HG03469 (cell line): ENCODE results near the gene OSTC.
A peak's percentile ranks its signal among the peaks of the same experiment; 100 is the strongest.

Experiments
- ATAC-seq: cut with Tn5 transposase; IDR thresholded peaks from one replicate; pipeline ENCODE4 v1.9.1; 2021; ENCODE audit warnings: mild to moderate bottlenecking, moderate library complexity, moderate number of reproducible peaks; ENCODE audit not compliant: unreplicated experiment

OSTC gene

GRCh38 chr4:108644237-108644636 is 6.2 kb upstream of the OSTC start:
- no peak for ATAC-seq

DNA sequence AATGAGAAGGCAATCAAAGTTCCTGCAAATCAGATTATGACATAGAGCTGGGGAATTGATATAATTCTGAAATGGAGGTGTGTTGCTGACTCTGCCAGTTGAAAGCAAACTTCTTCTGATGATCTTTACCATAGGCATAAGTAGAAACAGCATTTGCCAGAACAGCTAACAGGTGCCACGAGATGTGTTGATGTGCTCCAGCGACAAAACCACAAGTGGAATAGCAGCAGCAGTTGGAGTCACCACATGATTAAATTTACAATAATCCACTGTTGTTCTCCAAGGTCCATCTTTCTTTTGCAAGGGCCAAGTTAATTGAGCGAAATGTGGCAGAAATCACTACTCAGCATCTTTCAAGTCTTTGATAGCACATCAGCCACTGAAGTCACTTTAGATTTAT is 3.7 kb upstream of the OSTC start:
- no peak for ATAC-seq

GRCh38 chr4:108649863-108650211 is 562 bp upstream of the OSTC start:
- ATAC-seq, result peak; percentile 7

DNA sequence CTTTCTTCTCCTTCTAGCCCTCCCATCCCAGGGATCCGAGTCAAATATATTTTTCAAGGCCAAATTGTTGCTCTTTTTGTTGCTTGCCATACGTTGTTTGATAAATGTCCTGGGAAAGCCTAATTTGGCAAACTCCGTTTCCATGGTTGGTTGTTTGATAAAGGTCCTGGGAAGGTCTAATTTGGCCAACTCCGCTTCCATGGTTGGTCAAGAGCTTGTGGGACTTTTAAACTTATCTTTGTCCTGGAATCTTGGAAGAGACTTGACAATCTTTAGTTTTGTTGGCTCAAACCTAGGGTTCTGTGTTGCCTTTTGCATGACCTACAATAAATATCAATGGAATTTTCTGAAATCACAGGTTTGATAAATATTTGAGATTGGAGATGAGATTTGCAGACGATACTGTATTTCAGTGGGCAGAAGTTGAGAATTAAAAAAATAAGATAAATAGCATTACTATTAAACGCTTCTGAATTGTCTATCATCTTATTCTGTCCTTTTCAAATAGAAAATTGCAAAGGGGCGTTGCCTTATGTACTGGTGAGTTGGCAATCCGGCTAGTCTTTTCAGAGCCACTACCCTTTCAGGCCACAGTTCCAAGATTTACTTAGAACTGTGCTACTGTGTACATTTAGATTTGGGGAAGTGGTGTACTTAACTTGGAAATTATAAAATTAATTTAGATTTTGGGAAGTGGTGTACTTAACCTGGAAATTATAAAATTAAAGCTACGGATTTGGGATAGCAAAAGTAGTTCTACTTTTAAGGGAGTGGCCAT is 804 bp downstream of the OSTC start:
- ATAC-seq, result no peak

DNA sequence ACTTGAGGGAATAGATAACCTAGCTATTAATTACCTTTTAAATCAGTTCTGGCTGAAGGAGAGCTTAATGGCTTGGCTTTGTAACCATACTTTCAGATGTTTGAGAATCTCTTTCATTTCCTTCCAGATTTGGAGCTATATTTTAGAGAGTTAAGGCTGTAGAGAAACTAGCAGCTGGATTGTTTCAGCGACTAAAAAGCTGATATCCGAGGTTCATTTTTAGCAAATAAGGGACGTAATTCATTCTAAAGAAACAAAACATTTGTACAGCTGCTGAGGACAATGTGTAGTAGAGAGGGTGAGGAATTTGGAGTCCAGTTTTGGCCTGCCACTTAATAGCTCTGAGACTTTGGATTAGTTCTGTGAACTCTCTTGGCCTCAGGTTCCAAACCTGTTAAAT is 12.2 kb downstream of the OSTC start:
- no peak for ATAC-seq

DNA sequence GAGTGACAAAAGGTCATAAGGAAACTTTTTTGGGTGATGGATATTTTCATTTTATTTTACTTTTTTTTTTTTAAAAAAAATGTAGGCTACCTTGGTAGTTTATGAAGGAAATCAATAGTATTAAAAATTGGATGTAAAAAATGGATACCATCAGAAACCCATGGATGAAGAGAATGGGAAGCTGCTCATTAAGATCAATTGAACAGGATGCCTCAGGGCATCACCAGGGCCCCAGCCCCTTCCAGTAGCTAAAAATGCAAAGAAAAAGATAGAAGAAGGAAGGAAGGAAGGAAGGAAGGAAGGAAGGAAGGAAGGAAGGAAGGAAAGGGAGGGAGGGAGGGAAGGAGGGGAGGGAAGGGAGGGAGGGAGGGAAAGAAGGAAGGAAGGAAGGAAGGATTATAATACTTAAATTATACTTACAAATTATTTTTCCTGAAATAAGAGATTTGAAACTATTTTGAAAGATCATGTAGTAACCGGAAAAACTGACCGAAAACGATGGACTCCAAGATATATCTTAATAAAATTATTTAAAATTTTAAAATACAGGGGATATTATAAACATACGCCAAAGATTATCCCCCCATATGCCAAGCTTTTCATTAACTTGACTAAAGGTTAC is 24.1 kb downstream of the OSTC start:
- no peak for ATAC-seq

DNA sequence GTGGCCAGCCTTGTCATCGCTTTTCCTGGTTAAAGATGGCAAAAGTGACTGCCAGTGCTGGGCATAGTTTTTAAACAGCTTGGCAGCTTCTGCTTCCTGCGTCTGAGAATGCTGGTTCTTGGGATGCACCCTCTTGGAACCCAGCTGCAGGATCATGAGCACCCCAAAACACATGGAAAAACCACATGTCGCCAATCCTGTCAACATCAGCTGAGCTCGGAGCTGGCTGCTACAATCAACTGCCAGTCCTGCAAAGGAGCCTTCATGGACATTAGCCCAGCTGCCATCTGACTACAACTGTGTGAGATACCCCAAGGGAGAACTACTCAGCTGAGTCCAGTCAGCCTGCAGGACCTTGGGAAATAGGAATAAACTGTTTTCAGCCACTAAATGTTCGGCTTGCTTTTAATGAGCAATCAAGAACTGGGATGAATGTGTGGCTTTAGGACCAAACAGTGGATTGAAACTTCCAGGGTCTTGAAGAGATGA is 31.0 kb downstream of the OSTC start:
- no peak for ATAC-seq

DNA sequence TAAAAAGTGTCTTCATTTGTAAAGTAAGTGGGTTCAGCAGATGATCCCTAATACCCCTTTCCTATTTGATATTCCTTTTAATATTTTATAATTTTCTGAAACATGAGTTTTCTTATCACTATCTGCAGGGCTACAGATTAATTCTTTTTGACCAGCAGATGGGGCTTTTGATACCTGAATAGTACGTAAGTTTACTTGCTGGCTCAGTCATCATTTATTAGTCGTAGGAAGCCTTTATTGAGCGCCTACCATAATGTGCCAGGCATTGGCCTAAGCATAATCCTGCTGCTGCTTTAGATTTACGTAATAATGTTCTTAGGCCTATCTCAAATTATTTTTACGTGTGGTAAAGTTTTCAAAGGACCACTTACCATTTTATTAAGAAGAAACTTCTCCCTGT is 33.1 kb downstream of the OSTC start:
- ATAC-seq, result no peak

GRCh38 chr4:108685036-108685686 is 34.8 kb downstream of the OSTC start:
- no peak for ATAC-seq

DNA sequence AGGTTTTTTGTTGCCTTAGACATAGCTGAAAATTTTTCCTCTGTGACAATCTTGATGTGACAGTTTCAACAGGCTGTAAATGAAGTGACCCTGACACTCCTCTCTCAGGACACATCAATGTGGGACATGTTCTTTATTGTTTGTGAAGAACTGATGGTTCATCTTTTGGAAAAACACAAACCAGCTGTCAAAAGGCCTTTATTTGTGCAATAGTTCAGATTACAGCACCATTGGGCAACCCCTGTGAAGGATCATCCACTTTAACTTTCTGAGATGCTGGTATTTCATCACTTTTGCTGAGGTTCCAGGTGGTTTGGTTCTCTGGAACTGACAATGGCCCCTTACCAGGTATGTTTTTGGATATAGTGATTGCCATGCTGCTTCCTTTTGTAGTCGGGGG is 40.3 kb downstream of the OSTC start:
- ATAC-seq, result no peak

DNA sequence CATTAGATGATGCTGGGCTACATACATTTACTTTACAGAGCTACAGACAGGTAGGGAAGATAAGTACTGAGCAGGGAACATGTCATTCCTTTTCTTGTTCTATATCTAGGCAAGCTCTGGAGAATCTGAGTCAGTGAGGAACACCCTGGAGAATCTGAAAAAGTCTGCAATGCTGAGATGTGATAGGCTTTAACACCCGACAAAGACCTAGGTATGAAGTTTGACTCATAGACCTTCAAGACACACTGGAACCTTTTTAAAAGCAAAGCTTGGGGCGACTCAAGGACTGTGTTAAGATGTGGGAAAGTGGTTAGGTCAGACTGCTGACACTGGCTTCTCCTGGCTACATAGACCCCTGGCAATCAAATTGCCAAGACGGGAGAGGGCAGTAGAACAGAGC is 42.8 kb downstream of the OSTC start:
- no peak for ATAC-seq

DNA sequence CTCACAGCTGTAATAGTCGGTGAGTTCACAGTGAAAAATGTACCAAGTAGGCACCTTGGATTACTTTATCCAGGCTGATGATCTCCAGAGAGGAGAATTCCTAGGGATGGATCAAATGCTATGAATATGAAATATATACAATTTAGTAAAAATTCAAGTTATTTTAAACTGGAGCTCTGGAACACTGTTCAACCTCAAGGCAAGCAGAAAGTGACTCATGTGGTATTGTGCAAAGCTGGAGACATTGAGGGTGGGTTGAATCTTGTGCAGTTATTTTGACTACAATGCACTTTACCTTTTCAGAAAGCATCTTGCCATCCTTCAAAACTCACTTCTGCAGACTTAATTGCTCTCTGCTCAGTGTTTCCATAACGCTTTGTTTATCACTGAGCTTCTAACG is 43.4 kb downstream of the OSTC start:
- ATAC-seq, result no peak

DNA sequence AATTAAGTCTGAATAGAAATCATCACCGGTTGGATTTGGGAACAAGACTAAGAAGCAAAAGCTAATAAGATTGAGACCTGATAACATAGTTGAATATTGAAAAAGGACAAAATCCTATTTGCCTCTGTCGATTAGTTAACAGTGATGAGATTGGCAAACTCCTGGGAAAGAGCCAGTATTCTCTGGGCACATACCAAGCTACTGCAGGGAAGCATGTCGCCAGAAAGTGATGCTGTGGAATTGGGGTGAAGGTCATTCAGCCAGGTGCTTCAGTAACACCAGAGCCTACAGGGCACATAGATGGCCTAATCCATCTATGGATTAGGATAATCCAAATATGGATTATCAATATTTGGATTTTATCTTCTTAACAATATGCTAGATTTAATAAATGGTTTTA is 44.0 kb downstream of the OSTC start:
- ATAC-seq, result no peak

GRCh38 chr4:108695062-108695461 is 44.7 kb downstream of the OSTC start:
- no peak for ATAC-seq

DNA sequence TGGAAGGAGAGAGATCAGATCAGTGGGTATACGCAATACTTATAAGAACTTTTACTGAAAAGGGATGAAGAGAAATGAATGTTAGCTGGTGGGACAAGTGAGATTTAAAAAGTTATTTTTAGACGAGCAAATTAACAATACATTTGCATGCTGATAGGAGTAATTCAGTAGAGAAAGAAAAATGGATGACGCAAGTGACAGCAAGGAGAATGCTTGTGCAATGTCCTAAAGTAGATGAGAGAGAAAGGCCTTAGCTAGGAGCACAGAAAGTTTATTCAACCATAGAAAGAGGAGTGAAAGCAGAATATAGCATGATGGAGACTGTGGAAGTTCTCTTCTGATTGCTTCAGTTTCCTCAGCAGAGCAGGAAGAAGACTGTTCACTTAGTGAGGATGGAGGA is 45.8 kb downstream of the OSTC start:
- ATAC-seq, result no peak

DNA sequence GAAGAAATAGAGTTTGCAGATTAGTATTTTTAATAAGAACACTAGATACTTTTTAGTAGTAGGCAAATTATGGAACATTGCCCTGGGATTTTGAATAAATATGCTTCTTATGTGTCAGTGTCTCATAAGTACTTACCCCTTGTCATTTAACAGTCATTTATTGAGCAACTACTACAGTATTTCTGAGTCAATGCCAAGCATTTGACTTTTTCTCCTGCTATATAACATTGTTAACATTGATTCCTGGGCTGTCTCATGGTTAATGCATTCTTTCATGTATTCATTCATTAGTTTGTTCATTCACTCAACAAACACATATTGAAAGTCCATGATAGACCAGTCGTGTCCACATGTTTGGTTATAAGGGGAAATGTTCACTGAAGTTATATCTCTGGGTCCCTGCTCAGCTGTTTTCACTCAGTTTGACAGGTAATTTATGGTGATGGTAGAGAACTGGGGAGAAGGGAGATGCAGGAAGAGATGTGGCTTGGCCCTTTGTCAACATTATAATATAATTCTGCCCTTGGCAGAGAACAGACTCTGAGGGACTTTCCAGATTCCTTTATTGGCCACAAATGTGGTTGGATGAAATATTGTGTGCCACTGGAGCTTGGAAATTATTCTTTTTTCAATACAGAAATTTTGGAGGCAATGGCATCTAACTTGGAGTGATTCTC is 49.8 kb downstream of the OSTC start:
- no peak for ATAC-seq

DNA sequence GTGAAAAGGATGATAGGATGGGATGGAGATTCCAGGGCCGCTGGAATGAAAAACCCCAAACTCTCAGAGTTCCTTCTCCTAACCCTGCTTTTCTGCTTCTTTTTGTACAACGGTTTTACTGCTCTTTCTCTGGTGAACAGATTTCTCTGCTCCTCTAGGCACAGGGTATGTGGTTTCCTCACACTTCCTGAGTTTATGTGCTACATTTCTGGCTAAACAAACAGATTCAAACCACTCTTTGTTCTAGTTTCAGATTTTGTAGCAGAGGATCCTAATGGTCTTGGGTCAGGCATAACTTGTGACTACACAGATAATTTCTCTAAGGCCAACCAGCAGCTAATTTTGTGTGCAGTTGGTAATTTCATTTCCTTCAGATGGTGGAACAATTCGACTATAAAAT is 52.6 kb downstream of the OSTC start:
- ATAC-seq, result no peak

DNA sequence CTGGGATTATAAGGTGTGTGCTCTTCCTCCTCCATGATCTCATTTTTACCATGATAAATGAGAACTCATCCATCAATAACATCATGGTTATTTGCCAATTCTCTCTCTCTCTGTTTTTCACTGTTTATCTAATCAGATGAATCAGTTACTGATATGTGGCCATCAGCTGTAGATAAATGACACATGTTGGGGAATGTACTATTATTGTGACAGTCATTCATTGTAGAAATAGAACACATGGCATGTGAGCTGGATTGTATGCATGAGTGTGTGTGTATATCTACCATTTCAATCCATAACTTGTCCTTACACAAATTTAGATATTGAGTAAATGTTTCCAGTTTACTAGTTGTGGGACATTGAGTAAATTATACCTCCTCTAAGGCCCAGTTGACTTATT is 53.0 kb downstream of the OSTC start:
- no peak for ATAC-seq

DNA sequence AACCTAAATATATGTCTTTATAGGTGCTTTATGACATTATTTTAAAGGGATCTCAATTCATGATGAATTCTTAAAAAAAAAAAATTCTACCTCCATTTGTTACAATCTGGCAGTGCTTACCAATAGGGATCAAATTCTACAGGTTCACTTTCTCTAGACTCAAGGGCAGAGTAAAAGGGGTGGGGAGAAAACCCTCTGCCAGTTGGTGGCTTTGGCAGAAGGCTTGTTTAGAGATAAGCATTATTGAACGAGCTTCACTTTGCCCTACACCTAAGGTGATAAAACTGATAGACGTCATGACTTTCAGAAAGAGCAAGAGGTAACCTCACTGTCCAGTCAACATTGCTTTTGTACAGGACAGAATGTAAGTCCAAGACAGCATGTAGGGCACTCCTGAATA is 53.6 kb downstream of the OSTC start:
- no peak for ATAC-seq

DNA sequence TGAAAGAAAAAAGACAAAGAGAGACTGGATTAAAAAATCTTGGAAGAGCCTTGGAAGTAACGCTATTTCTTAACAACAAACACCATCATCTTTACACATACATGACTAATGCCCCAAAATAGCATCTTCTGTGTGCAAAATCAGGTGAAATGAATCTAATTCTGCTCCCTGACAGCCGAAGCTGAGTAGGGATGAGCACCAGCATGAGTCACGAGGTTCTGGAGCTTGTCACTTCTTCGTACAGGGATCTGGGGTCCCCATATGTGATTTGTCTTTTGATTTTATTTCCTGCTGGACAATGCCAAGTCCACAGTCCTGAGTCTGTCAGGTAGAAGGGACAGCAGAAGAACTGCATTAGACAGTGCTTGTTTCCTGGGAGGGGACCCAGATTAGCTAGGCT is 55.9 kb downstream of the OSTC start:
- ATAC-seq, result no peak

DNA sequence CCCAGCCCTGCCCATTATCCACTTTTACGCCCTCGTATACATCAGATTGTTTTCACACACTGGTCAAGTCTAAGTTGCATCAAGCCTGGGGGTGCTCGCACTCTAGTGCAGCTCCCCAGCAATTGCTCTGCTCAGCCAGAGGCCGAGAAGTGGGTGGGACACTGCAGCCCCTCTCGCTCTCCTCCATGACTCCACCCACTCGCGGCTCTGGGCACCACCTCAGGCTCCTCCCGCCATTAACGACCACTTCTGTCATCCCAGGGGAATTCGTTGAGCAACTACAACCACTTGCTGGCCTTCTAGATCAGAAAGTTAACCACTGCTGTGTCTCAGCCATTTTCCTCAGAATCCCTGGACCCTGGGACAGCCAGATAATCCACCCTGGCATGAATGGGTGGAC is 58.8 kb downstream of the OSTC start:
- ATAC-seq, result no peak

DNA sequence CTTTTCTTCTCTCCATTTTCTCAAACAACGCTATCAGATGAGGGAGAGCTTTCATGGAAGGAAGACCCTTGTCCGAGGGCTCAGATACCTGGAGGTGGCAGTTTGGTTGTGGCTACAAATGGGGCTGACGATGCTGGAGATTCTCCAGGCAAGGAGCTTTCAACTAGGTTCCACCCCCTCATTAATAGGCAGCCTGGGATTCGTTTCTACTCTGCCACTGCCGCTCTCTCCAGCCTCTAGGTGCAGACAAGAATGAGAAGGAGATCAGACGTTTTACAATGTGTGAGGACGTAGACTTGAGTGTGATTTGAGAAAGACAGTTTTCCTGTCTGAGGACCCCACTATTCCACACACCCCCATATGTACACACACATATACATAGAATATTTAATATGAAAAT is 59.3 kb downstream of the OSTC start:
- ATAC-seq, result no peak
